Spinal cord (tissue), 10 donors: ENCODE measurements around the gene TCHP. TPM values are rescaled to one million over a fixed set of nuclear protein-coding genes. Genes with fewer than 3 reads are reported as not detected.
"Not testable (repeated sequence)": the region's sequence is repeated elsewhere in the genome, so short reads cannot be mapped to it uniquely, and the experiment has no call there.

Experiments
- DNase-seq, 6 donors: peaks; one replicate each; pipeline versions ENCODE4 v3.0.0 to v3.0.0-alpha.2; 2013 to 2015; ENCODE audit warnings: low spot score in 6 of 6, low read depth in 4 of 6
- H3K27ac ChIP-seq: one replicate; pipeline ENCODE4 v1.5.1; 2013; ENCODE audit warnings: low read depth, low read length, control low read depth
- H3K27me3 ChIP-seq: one replicate; pipeline ENCODE4 v1.6.1; 2013; ENCODE audit warnings: low read length; ENCODE audit not compliant: control insufficient read depth, insufficient read depth
- H3K36me3 ChIP-seq: one replicate; pipeline ENCODE4 v1.6.1; 2013; ENCODE audit warnings: low read length; ENCODE audit not compliant: control insufficient read depth, insufficient read depth
- H3K4me1 ChIP-seq: one replicate; pipeline ENCODE4 v1.6.1; 2013; ENCODE audit warnings: low read length; ENCODE audit not compliant: control insufficient read depth, insufficient read depth
- H3K4me3 ChIP-seq: one replicate; pipeline ENCODE4 v1.5.1; 2013; ENCODE audit warnings: low read depth, low read length, control low read depth
- H3K9me3 ChIP-seq: one replicate; pipeline ENCODE4 v1.6.1; 2013; ENCODE audit warnings: low read length; ENCODE audit not compliant: control insufficient read depth, insufficient read depth
- WGBS: methylation state at CpG from one replicate; pipeline ENCODE4 v1.1.5; 2013; ENCODE audit warnings: missing lambda C conversion rate; ENCODE audit not compliant: insufficient coverage; 5-methylcytosine and 5-hydroxymethylcytosine counted together
- long read RNA-seq, 4 donors: transcript quantifications; one replicate each; lab custom pipeline, GENCODE V29; 2026
- polyA plus RNA-seq, 2 donors: library from polyadenylated mRNA; unstranded; fragments of 120-200 nt; gene quantifications; one replicate each; pipeline ENCODE4 v1.2.1, GENCODE V29; 2013; ENCODE audit not compliant: insufficient read length in 2 of 2
- total RNA-seq, 2 donors: library from RNA; depleted of rRNA in 1 of 2; stranded (reverse); fragments of 120-200 nt in 1 of 2; fragments of >200 nt in 1 of 2; gene quantifications; one replicate each; pipeline versions ENCODE4 v1.2.3 to v1.2.4, GENCODE V29; 2013 to 2014
- donor health status: healthy.

TCHP gene
- total RNA-seq (10 to 100 TPM in 1 of 2 donors, 1 to 10 TPM in 1; 7.6 to 12.6 TPM), polyA plus RNA-seq (10 to 100 TPM; 30.9 to 32.7 TPM)
- long read RNA-seq, donor 1, transcript TCHP-202 (13 exons, 3,090 nt): major isoform, 5 of 6 reads
- long read RNA-seq, donor 1, partial matches to known transcripts: 0 of 6 reads
- long read RNA-seq, donor 1, other reads (novel, unspliced or antisense): 0 of 6 reads
- long read RNA-seq, donor 2: 0 reads
- long read RNA-seq, donor 3, partial matches to known transcripts: 0 of 1 reads
- long read RNA-seq, donor 3, other reads (novel, unspliced or antisense): 0 of 1 reads
- long read RNA-seq, donor 4, partial matches to known transcripts: 13 of 14 reads
- long read RNA-seq, donor 4, other reads (novel, unspliced or antisense): 0 of 14 reads

- H3K9me3 ChIP-seq: no peaks in the 10 kb centered on the region
- H3K4me3 ChIP-seq: peak within 1 kb of the TSS; percentile 71
- H3K27ac ChIP-seq: peak within 1 kb of the TSS; percentile 84
- H3K4me1 ChIP-seq: peaks cover 19% of the 10 kb centered on the region
- peak; percentile 72 to 96 (median 78) for DNase-seq
- WGBS: under 1% methylated on average over 62 of the region's 69 CpGs
- H3K27me3 ChIP-seq: no peaks in the 10 kb centered on the region
- peaks cover 22% of the 10 kb centered on the region for H3K36me3 ChIP-seq
These were observed at the start of gene TCHP for GRCh38 chr12:109899783-109900751. Gene TCHP (plus strand): TSS chr12:109900274. CDS start chr12:109903027, 2,753 bp downstream.

GRCh38 chr12:109850518-109850917 lies 49.6 kb upstream of the TCHP start:
- not testable (repeated sequence) for H3K27me3 ChIP-seq, H3K27ac ChIP-seq, DNase-seq, H3K4me1 ChIP-seq, H3K9me3 ChIP-seq, H3K4me3 ChIP-seq
- WGBS: 98% methylated on average over 5 of the region's 6 CpGs
- H3K36me3 ChIP-seq: peaks cover 24% of the 10 kb centered on the region

- Histone ChIP-seq H3K36me3 (peaks cover 55% of the 10 kb centered on the region), H3K4me3 (no peak overlapping the region), H3K27ac (no peak overlapping the region), H3K9me3 (no peaks in the 10 kb centered on the region), H3K4me1 (no peaks in the 10 kb centered on the region), H3K27me3 (no peaks in the 10 kb centered on the region)
- WGBS: 93% methylated on average over 13 of the region's 14 CpGs
- no peak for DNase-seq
These were observed 44.7 kb upstream of the TCHP start for GRCh38 chr12:109855377-109855776.

- H3K9me3 ChIP-seq: no peaks in the 10 kb centered on the region
- H3K4me1 ChIP-seq: peaks cover 14% of the 10 kb centered on the region
- 98% methylated on average over 6 of the region's 6 CpGs for WGBS
- no peaks in the 10 kb centered on the region for H3K27me3 ChIP-seq
- H3K27ac ChIP-seq: no peak overlapping the region
- peaks cover 61% of the 10 kb centered on the region for H3K36me3 ChIP-seq
- no peak overlapping the region for H3K4me3 ChIP-seq
- no peak for DNase-seq
These were observed 42.4 kb upstream of the TCHP start for GRCh38 chr12:109857715-109858114.

GRCh38 chr12:109858764-109859163 lies 41.3 kb upstream of the TCHP start:
- Histone ChIP-seq H3K4me1 (peaks cover 17% of the 10 kb centered on the region), H3K27me3 (no peaks in the 10 kb centered on the region), H3K36me3 (peaks cover 61% of the 10 kb centered on the region), H3K27ac (no peak overlapping the region), H3K4me3 (no peak overlapping the region), H3K9me3 (no peaks in the 10 kb centered on the region)
- no peak for DNase-seq
- WGBS: 100% methylated on average over 3 of the region's 5 CpGs

GRCh38 chr12:109860977-109861376 lies 39.1 kb upstream of the TCHP start:
- no peak overlapping the region for H3K4me3 ChIP-seq
- H3K9me3 ChIP-seq: no peaks in the 10 kb centered on the region
- H3K36me3 ChIP-seq: peaks cover 39% of the 10 kb centered on the region
- no peaks in the 10 kb centered on the region for H3K27me3 ChIP-seq
- no peak for DNase-seq
- no peak overlapping the region for H3K27ac ChIP-seq
- H3K4me1 ChIP-seq: peaks cover 35% of the 10 kb centered on the region
- WGBS: 100% methylated on average over 5 of the region's 5 CpGs

- WGBS: 78% methylated on average over 17 of the region's 17 CpGs
- Histone ChIP-seq H3K36me3 (peaks cover 31% of the 10 kb centered on the region), H3K27me3 (no peaks in the 10 kb centered on the region), H3K4me3 (no peak overlapping the region), H3K27ac (peak overlapping the region; percentile 71), H3K4me1 (peaks cover 35% of the 10 kb centered on the region), H3K9me3 (no peaks in the 10 kb centered on the region)
- DNase-seq: no peak
These were observed 38.3 kb upstream of the TCHP start for GRCh38 chr12:109861689-109862314.

- not testable (repeated sequence) for H3K27me3 ChIP-seq, DNase-seq, H3K4me3 ChIP-seq, H3K9me3 ChIP-seq
- Histone ChIP-seq H3K4me1 (peaks cover 35% of the 10 kb centered on the region), H3K36me3 (peaks cover 27% of the 10 kb centered on the region), H3K27ac (peak overlapping the region; percentile 71)
- 89% methylated on average over 5 of the region's 9 CpGs for WGBS
These were observed 37.6 kb upstream of the TCHP start for GRCh38 chr12:109862491-109862890.
